Activated gamma-delta T cell treated with anti-CD3 and anti-CD28 coated beads, Interleukin-2, amount 50 U/mL, for 16 hours (primary cell): ENCODE results near the gene EPHB2.

Experiments used
- DNase-seq: peaks from one replicate; pipeline ENCODE4 v3.0.0-alpha.2; 2020; ENCODE audit warnings: low read depth

Gene EPHB2

GRCh38 chr1:22751124-22751531 lies 40.5 kb downstream of the EPHB2 start:
- DNase-seq, result no peak

GRCh38 chr1:22752339-22752738 lies 41.7 kb downstream of the EPHB2 start:
- no peak for DNase-seq

- no peak for DNase-seq
Observed at GRCh38 chr1:22753481-22753971, 42.9 kb downstream of the EPHB2 start.

- no peak for DNase-seq
Observed at GRCh38 chr1:22754106-22754768, 43.6 kb downstream of the EPHB2 start.

GRCh38 chr1:22754824-22755223 lies 44.2 kb downstream of the EPHB2 start:
- no peak for DNase-seq

- no peak for DNase-seq
Observed at GRCh38 chr1:22755641-22756040, 45.0 kb downstream of the EPHB2 start.

- no peak for DNase-seq
Observed at GRCh38 chr1:22756125-22756735, 45.6 kb downstream of the EPHB2 start.

GRCh38 chr1:22760455-22760854 lies 49.8 kb downstream of the EPHB2 start:
- no peak for DNase-seq

GRCh38 chr1:22761101-22761500 lies 50.5 kb downstream of the EPHB2 start:
- DNase-seq, result no peak

GRCh38 chr1:22761821-22762220 lies 51.2 kb downstream of the EPHB2 start:
- no peak for DNase-seq

GRCh38 chr1:22763487-22764200 lies 53.0 kb downstream of the EPHB2 start:
- DNase-seq, result no peak

GRCh38 chr1:22767852-22768251 lies 57.2 kb downstream of the EPHB2 start:
- DNase-seq, result no peak

GRCh38 chr1:22769932-22770331 lies 59.3 kb downstream of the EPHB2 start:
- no peak for DNase-seq

- no peak for DNase-seq
Observed at GRCh38 chr1:22772014-22772413, 61.4 kb downstream of the EPHB2 start.

- DNase-seq, result no peak
Observed at GRCh38 chr1:22773981-22774832, 63.6 kb downstream of the EPHB2 start.

GRCh38 chr1:22774833-22775182 lies 64.2 kb downstream of the EPHB2 start:
- no peak for DNase-seq

- DNase-seq, result no peak
Observed at GRCh38 chr1:22775478-22775877, 64.8 kb downstream of the EPHB2 start.

- no peak for DNase-seq
Observed at GRCh38 chr1:22776035-22776613, 65.5 kb downstream of the EPHB2 start.

- no peak for DNase-seq
Observed at GRCh38 chr1:22777388-22778057, 66.9 kb downstream of the EPHB2 start.

- DNase-seq, result no peak
Observed at GRCh38 chr1:22778408-22778807, 67.8 kb downstream of the EPHB2 start.

GRCh38 chr1:22778862-22779520 lies 68.4 kb downstream of the EPHB2 start:
- no peak for DNase-seq
